Umbilical cord (tissue), 2 donors: Measurements from ENCODE around the gene FLII. TPM values are rescaled to one million over a fixed set of nuclear protein-coding genes. Genes with fewer than 3 reads are reported as not detected.
"Not testable (repeated sequence)": the region's sequence is repeated elsewhere in the genome, so short reads cannot be mapped to it uniquely, and the experiment has no call there.

Experiments used
- DNase-seq: peaks from one replicate; pipeline ENCODE4 v3.0.0-alpha.2; 2015; ENCODE audit warnings: low spot score
- total RNA-seq: library from RNA; depleted of rRNA; stranded (reverse); fragments of >200 nt; gene quantifications from one replicate; pipeline ENCODE4 v1.2.3, GENCODE V29; 2014; ENCODE audit warnings: low replicate concordance; ENCODE audit not compliant: insufficient read depth

Gene FLII
- total RNA-seq = 118 TPM

DNA sequence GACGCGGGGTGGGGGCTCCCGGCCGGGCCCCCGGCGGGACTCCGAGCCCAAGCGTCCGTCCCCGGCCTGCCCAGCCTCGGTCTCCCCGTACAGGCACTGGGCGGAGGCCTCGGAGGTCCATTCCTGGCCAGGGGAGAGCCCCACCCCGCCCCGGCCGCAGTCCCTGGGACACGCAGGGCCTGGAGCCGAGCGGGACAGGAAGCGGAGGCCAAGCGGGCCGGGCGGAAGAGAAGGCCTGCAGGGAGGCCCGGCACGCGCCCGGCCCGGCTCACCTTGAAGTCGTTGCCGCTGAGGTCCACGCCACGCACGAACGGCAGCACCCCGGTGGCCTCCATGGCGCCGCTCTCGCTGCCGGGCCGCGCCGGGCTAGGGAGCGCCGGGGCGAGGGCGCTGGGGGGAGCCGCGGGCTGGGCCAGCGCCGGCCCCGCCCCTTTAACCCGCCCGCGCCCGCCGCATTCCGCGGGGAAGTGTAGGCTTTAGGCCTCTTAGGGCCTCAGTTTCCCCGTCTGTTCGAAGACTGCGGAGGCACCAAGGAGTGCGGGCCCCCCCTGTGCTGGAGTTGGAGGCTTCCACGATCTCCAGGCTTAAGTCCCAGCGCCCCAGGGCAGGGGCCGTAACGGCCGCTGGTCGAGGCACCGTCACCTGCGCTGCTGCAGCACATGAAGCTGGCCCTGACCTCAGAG, at the start of gene FLII:
Gene FLII (minus strand): TSS at position 383 of the 683 bp plus-strand sequence. CDS start 48 bp downstream, at position 335.
- peak; percentile 65 for DNase-seq

DNA sequence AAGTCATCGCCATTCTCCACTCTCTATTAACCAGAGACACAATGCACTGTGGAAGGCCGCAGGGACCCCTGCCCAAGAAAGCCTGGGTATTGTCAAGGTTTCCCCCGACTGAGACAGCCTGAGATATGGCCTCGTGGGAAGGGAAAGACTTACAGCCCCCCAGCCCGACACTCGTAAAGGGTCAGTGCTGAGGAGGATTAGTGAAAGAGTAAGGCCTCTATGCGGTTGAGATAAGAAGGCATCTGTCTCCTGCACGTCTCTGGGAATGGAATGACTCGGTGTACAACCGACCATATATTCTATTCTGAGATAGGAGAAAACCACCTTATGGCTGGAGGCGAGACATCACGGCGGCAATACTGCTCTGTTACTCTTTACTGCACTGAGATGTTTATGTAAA, 44.7 kb upstream of the FLII start:
- DNase-seq = not testable (repeated sequence)

- no peak for DNase-seq
These were observed 42.4 kb upstream of the FLII start for GRCh38 chr17:18300725-18301480.

- not testable (repeated sequence) for DNase-seq
These were observed 39.5 kb upstream of the FLII start for GRCh38 chr17:18298061-18298460.

- no peak for DNase-seq
These were observed 33.4 kb upstream of the FLII start for GRCh38 chr17:18291718-18292540.

- DNase-seq = no peak
These were observed 26.8 kb upstream of the FLII start for GRCh38 chr17:18285296-18285695.

GRCh38 chr17:18281788-18282187, 23.2 kb upstream of the FLII start:
- DNase-seq = no peak

DNA sequence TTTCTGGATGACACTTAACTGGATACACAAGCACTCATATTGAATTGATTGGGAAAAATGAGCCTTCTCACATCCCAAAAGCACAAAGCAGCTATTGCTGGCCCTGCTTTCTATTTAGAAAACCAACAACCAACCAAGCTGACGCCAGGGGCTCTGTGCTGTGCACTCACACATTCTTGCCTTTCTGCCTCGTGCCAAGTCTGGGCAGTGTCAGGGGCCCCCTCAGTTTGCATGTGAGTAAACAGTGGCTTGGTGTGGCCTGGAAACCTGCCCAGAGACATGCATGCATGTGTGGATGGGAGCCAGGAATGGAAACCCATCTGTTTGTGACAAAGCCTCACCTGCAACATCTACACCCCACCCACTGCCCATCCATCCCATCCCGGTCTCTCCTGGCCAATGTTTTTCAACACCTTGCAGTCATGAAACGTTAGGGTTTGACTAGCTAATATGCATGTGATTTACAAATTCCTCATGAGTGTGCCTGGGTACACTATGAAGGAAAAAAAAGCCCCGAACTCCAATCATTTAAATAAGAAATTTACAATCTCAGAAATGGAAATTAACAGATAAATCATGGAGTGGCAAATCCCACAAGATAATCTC, 22.3 kb upstream of the FLII start:
- no peak for DNase-seq

GRCh38 chr17:18280249-18280648, 21.7 kb upstream of the FLII start:
- no peak for DNase-seq

- no peak for DNase-seq
These were observed 20.3 kb upstream of the FLII start for GRCh38 chr17:18278867-18279266.

- no peak for DNase-seq
These were observed 18.5 kb upstream of the FLII start for GRCh38 chr17:18277076-18277475.

GRCh38 chr17:18270046-18270931, 11.8 kb upstream of the FLII start:
- no peak for DNase-seq

DNA sequence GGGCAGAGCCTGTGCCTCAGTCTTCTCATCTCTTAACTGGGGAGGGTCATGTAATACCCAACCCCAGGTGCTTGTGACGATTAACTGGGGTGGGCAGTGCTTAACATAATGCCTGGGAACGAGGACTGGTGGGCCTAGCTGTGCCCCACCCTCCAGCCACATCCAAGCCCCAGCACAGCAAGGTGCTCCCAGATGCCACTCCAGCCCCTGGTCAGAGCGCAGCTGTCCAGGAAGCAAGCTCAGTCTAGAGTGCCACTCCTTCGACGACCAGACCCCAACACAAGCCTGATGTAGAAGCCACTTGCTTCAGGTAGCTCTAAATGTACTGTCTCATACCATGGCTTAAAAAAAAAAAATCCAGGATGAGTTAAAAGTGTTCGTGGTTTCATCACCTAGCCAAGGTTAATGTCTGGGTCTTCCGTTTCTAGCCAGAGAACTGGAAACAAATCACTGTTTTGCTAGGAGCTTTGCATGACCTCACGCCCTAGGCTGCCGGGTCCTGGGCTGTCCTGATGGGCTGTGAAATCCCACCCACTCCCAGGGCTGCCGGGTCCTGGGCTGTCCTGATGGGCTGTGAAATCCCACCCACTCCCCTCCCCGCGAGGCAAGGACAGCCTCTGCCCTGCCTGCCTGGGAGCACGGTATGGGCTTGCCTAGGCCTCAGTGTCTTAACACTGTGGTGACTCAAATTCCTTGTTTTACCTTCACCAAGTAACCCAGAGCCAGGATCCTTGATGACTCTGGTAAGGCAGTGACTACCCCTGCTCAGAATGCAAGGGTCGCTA, 9.6 kb upstream of the FLII start:
- DNase-seq = peak; percentile 30

- no peak for DNase-seq
These were observed 8.8 kb upstream of the FLII start for GRCh38 chr17:18267366-18267765.

DNA sequence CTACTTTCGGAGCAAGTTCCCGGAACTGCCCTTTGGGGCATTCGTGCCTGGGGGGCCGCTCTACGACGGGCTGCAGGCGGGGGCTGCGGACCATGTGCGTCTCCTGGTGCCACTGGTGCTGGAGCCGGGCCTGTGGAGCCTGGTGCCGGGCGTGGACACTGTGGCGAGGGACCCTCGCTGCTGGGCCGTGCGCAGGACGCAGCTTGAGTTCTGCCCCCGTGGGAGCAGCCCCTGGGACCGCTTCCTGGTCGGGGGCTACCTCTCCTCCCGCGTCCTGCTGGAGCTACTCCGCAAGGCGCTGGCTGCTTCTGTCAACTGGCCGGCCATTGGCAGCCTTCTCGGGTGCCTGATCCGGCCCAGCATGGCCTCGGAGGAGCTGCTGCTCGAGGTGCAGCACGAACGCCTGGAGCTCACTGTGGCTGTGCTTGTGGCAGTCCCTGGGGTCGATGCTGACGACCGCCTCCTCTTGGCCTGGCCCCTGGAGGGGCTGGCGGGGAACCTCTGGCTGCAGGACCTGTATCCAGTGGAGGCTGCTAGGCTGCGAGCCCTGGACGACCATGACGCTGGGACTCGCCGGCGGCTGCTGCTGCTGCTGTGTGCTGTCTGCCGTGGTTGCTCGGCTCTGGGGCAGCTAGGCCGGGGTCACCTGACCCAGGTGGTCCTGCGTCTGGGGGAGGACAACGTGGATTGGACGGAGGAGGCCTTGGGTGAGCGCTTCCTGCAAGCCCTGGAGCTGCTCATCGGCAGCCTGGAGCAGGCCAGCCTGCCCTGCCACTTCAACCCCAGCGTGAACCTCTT, 5.5 kb upstream of the FLII start:
- DNase-seq = no peak

- DNase-seq = no peak
These were observed 4.1 kb upstream of the FLII start for GRCh38 chr17:18262641-18263040.

DNA sequence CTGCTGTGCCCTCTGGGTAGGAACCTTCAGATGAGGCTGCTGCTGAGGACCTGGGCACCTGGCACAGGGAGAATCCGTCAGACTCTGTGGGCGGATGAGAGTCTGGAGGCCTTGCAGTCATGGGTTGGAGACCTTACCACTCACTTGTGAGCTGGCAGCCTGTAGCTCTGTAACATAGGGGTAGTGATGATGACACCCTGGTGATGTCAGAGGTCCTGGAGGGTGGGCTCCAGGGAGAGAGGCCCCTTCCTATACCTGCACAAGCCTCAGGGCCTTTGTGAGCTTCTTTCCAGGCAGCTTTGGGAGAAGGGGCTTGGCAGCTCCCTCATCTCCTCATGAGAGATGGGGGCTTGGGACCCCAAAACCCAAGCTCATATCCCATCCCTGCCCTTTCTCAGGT, 3.6 kb upstream of the FLII start:
- DNase-seq = no peak

- no peak for DNase-seq
These were observed 3.1 kb upstream of the FLII start for GRCh38 chr17:18261659-18262058.

DNA sequence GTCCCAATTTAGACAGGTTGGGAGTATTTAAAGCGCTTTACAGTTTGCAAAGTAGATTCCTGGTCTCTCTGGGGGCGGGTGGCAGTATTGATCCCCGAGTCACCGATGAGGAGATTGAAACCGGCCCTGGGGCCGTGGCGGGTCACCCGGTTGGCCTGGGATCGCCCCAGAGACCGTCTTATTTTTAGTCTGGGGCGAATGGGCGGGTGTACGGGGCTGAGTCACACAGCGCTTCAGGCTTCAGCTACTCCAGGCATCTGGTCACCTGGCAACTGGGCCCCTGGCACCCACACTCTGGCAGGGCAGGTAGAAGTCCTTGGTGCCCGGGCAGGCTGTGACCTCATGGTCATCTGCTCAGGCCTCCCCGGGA, 2.6 kb upstream of the FLII start:
- DNase-seq = peak; percentile 21
